IPS DF 4.7 (cell line): ENCODE data around the gene DOK7.

Source experiments
- DNase-seq: peaks from one replicate; pipeline ENCODE4 v3.0.0-alpha.2; 2013; ENCODE audit warnings: low spot score; ENCODE audit errors: extremely low read depth

The DOK7 gene

GRCh38 chr4:3519468-3520264, 56.6 kb downstream of the DOK7 start:
- no peak for DNase-seq

- no peak for DNase-seq
These were observed 57.2 kb downstream of the DOK7 start for GRCh38 chr4:3520276-3520675.

GRCh38 chr4:3520796-3521600, 57.9 kb downstream of the DOK7 start:
- DNase-seq, result no peak

- no peak for DNase-seq
These were observed 58.7 kb downstream of the DOK7 start for GRCh38 chr4:3521621-3522325.

- no peak for DNase-seq
These were observed 59.2 kb downstream of the DOK7 start for GRCh38 chr4:3522326-3522640.

- no peak for DNase-seq
These were observed 59.5 kb downstream of the DOK7 start for GRCh38 chr4:3522651-3523050.

- no peak for DNase-seq
These were observed 60.1 kb downstream of the DOK7 start for GRCh38 chr4:3523146-3523627.

- DNase-seq, result no peak
These were observed 60.6 kb downstream of the DOK7 start for GRCh38 chr4:3523628-3524221.

GRCh38 chr4:3524349-3524748, 61.2 kb downstream of the DOK7 start:
- DNase-seq, result no peak

GRCh38 chr4:3524920-3525319, 61.8 kb downstream of the DOK7 start:
- DNase-seq, result no peak

- DNase-seq, result no peak
These were observed 62.7 kb downstream of the DOK7 start for GRCh38 chr4:3525532-3526430.

GRCh38 chr4:3526456-3526855, 63.4 kb downstream of the DOK7 start:
- no peak for DNase-seq

GRCh38 chr4:3527101-3527913, 64.2 kb downstream of the DOK7 start:
- DNase-seq, result no peak

- DNase-seq, result no peak
These were observed 65.1 kb downstream of the DOK7 start for GRCh38 chr4:3527914-3528876.

GRCh38 chr4:3529363-3529762, 66.3 kb downstream of the DOK7 start:
- no peak for DNase-seq

- no peak for DNase-seq
These were observed 66.9 kb downstream of the DOK7 start for GRCh38 chr4:3530051-3530450.

GRCh38 chr4:3530663-3531254, 67.7 kb downstream of the DOK7 start:
- DNase-seq, result no peak

GRCh38 chr4:3531318-3531878, 68.3 kb downstream of the DOK7 start:
- DNase-seq, result no peak
